GM04503 (cell line): ENCODE data around the gene DR1.
"Not testable (repeated sequence)": the region's sequence is repeated elsewhere in the genome, so short reads cannot be mapped to it uniquely, and the experiment has no call there.

Source experiments
- DNase-seq: peaks from one replicate; pipeline ENCODE4 v3.0.0-alpha.2; 2012; ENCODE audit warnings: low read depth

Gene DR1

GRCh38 chr1:93386268-93386667 is 40.6 kb downstream of the DR1 start:
- DNase-seq: not testable (repeated sequence)

GRCh38 chr1:93394514-93394913 is 48.8 kb downstream of the DR1 start:
- no peak for DNase-seq

- DNase-seq: no peak
Measured at GRCh38 chr1:93395195-93395594, 49.5 kb downstream of the DR1 start.

GRCh38 chr1:93399781-93400180 is 54.1 kb downstream of the DR1 start:
- DNase-seq: no peak

- no peak for DNase-seq
Measured at GRCh38 chr1:93408203-93408602, 62.5 kb downstream of the DR1 start.

- DNase-seq: no peak
Measured at GRCh38 chr1:93411000-93411399, 65.3 kb downstream of the DR1 start.

GRCh38 chr1:93414749-93415148 is 69.0 kb downstream of the DR1 start:
- DNase-seq: no peak

GRCh38 chr1:93415296-93415695 is 69.6 kb downstream of the DR1 start:
- no peak for DNase-seq

GRCh38 chr1:93416183-93416582 is 70.5 kb downstream of the DR1 start:
- DNase-seq: no peak
